HG02571 (cell line): ENCODE results near the gene CASTOR2.
"Not testable (repeated sequence)": the region's sequence is repeated elsewhere in the genome, so short reads cannot be mapped to it uniquely, and the experiment has no call there.

Experiments
- ATAC-seq: cut with Tn5 transposase; IDR thresholded peaks from one replicate; pipeline ENCODE4 v1.9.1; 2021; ENCODE audit warnings: mild to moderate bottlenecking, moderate library complexity; ENCODE audit not compliant: unreplicated experiment

Gene CASTOR2

GRCh38 chr7:74994869-74995543 lies 30.5 kb downstream of the CASTOR2 start:
- not testable (repeated sequence) for ATAC-seq

GRCh38 chr7:74996361-74996760 lies 31.9 kb downstream of the CASTOR2 start:
- not testable (repeated sequence) for ATAC-seq

GRCh38 chr7:74997811-74998210 lies 33.3 kb downstream of the CASTOR2 start:
- not testable (repeated sequence) for ATAC-seq

- ATAC-seq: not testable (repeated sequence)
Measured at GRCh38 chr7:75001356-75001755, 36.9 kb downstream of the CASTOR2 start.

- no peak for ATAC-seq
Measured at GRCh38 chr7:75010036-75010435, 45.5 kb downstream of the CASTOR2 start.

GRCh38 chr7:75017832-75018231 lies 53.3 kb downstream of the CASTOR2 start:
- no peak for ATAC-seq

GRCh38 chr7:75018570-75019364 lies 54.3 kb downstream of the CASTOR2 start:
- ATAC-seq: no peak

- ATAC-seq: no peak
Measured at GRCh38 chr7:75019800-75020199, 55.3 kb downstream of the CASTOR2 start.

- no peak for ATAC-seq
Measured at GRCh38 chr7:75024922-75025321, 60.4 kb downstream of the CASTOR2 start.

GRCh38 chr7:75028299-75028698 lies 63.8 kb downstream of the CASTOR2 start:
- ATAC-seq: no peak

GRCh38 chr7:75033064-75033463 lies 68.6 kb downstream of the CASTOR2 start:
- ATAC-seq: no peak

- ATAC-seq: no peak
Measured at GRCh38 chr7:75033826-75034225, 69.3 kb downstream of the CASTOR2 start.

GRCh38 chr7:75038508-75038907 lies 74.0 kb downstream of the CASTOR2 start:
- ATAC-seq: no peak

- ATAC-seq: no peak
Measured at GRCh38 chr7:75039166-75039565, 74.7 kb downstream of the CASTOR2 start.

- no peak for ATAC-seq
Measured at GRCh38 chr7:75039709-75040108, 75.2 kb downstream of the CASTOR2 start.

- ATAC-seq: no peak
Measured at GRCh38 chr7:75040512-75040911, 76.0 kb downstream of the CASTOR2 start.

GRCh38 chr7:75042286-75042685 lies 77.8 kb downstream of the CASTOR2 start:
- no peak for ATAC-seq

- no peak for ATAC-seq
Measured at GRCh38 chr7:75042831-75043703, 78.6 kb downstream of the CASTOR2 start.

- ATAC-seq: no peak
Measured at GRCh38 chr7:75045881-75046280, 81.4 kb downstream of the CASTOR2 start.

- no peak for ATAC-seq
Measured at GRCh38 chr7:75048435-75049379, 84.2 kb downstream of the CASTOR2 start.
